Activated naive CD8-positive, alpha-beta T cell (primary cell): ENCODE measurements around the gene TMEM150B.

Experiments
- H3K27ac Mint-ChIP-seq: one replicate; pipeline ENCODE4 v1.8.0; 2021; ENCODE audit warnings: mixed read lengths
- H3K27me3 Mint-ChIP-seq: one replicate; pipeline ENCODE4 v1.8.0; 2021; ENCODE audit warnings: mixed read lengths
- H3K36me3 Mint-ChIP-seq: one replicate; pipeline ENCODE4 v1.8.0; 2021; ENCODE audit warnings: mixed read lengths
- H3K4me1 Mint-ChIP-seq: one replicate; pipeline ENCODE4 v1.8.0; 2021; ENCODE audit warnings: low read depth, mixed read lengths
- H3K4me3 Mint-ChIP-seq: one replicate; pipeline ENCODE4 v1.8.0; 2021; ENCODE audit warnings: mild to moderate bottlenecking, mixed read lengths
- H3K9me3 Mint-ChIP-seq: one replicate; pipeline ENCODE4 v1.8.0; 2021; ENCODE audit warnings: low read depth, mixed read lengths

Gene TMEM150B

GRCh38 chr19:55287361-55288079, 37.6 kb downstream of the TMEM150B start:
- H3K27ac Mint-ChIP-seq: no peak overlapping the region
- H3K27me3 Mint-ChIP-seq: no peaks in the 10 kb centered on the region
- no peaks in the 10 kb centered on the region for H3K36me3 Mint-ChIP-seq
- H3K9me3 Mint-ChIP-seq: no peaks in the 10 kb centered on the region
- H3K4me3 Mint-ChIP-seq: no peak overlapping the region
- H3K4me1 Mint-ChIP-seq: peaks cover 14% of the 10 kb centered on the region

- Mint-ChIP-seq H3K27ac (peak overlapping the region; percentile 34), H3K4me3 (peak overlapping the region; percentile 13), H3K36me3 (no peaks in the 10 kb centered on the region), H3K9me3 (no peaks in the 10 kb centered on the region), H3K4me1 (peaks cover 17% of the 10 kb centered on the region), H3K27me3 (no peaks in the 10 kb centered on the region)
Measured at GRCh38 chr19:55285229-55285890, 39.8 kb downstream of the TMEM150B start.

- H3K36me3 Mint-ChIP-seq: no peaks in the 10 kb centered on the region
- no peaks in the 10 kb centered on the region for H3K9me3 Mint-ChIP-seq
- H3K27me3 Mint-ChIP-seq: no peaks in the 10 kb centered on the region
- H3K27ac Mint-ChIP-seq: no peak overlapping the region
- H3K4me1 Mint-ChIP-seq: peaks cover 24% of the 10 kb centered on the region
- peak overlapping the region; percentile 13 for H3K4me3 Mint-ChIP-seq
Measured at GRCh38 chr19:55284405-55285058, 40.6 kb downstream of the TMEM150B start.

GRCh38 chr19:55283548-55284377, 41.4 kb downstream of the TMEM150B start, which contains the start of gene BRSK1:
Gene BRSK1, plus strand, starts transcription at chr19:55283997. Its CDS starts 446 bp downstream, at chr19:55284443.
- Mint-ChIP-seq H3K27me3 (no peaks in the 10 kb centered on the region), H3K4me1 (peaks cover 25% of the 10 kb centered on the region), H3K36me3 (no peaks in the 10 kb centered on the region), H3K27ac (no peak within 1 kb of the TSS), H3K4me3 (peak within 1 kb of the TSS; percentile 74), H3K9me3 (no peaks in the 10 kb centered on the region)

- Mint-ChIP-seq H3K4me1 (peaks cover 25% of the 10 kb centered on the region), H3K36me3 (no peaks in the 10 kb centered on the region), H3K4me3 (peak within 1 kb of the TSS; percentile 100), H3K27me3 (no peaks in the 10 kb centered on the region), H3K27ac (peak within 1 kb of the TSS; percentile 96), H3K9me3 (no peaks in the 10 kb centered on the region)
Measured at GRCh38 chr19:55279770-55280643, 45.1 kb downstream of the TMEM150B start, which contains the start of gene HSPBP1. Gene HSPBP1, minus strand, starts transcription at chr19:55280110. Its CDS starts 502 bp downstream, at chr19:55279608.

GRCh38 chr19:55279340-55279739, 45.8 kb downstream of the TMEM150B start:
- H3K27ac Mint-ChIP-seq: peak overlapping the region; percentile 96
- no peaks in the 10 kb centered on the region for H3K9me3 Mint-ChIP-seq
- H3K4me3 Mint-ChIP-seq: peak overlapping the region; percentile 100
- no peaks in the 10 kb centered on the region for H3K27me3 Mint-ChIP-seq
- peaks cover 25% of the 10 kb centered on the region for H3K4me1 Mint-ChIP-seq
- peaks cover 2% of the 10 kb centered on the region for H3K36me3 Mint-ChIP-seq

GRCh38 chr19:55278391-55279135, 46.6 kb downstream of the TMEM150B start:
- H3K4me1 Mint-ChIP-seq: peaks cover 24% of the 10 kb centered on the region
- H3K36me3 Mint-ChIP-seq: peaks cover 2% of the 10 kb centered on the region
- H3K27ac Mint-ChIP-seq: no peak overlapping the region
- H3K4me3 Mint-ChIP-seq: peak overlapping the region; percentile 100
- H3K9me3 Mint-ChIP-seq: no peaks in the 10 kb centered on the region
- no peaks in the 10 kb centered on the region for H3K27me3 Mint-ChIP-seq

- Mint-ChIP-seq H3K27me3 (no peaks in the 10 kb centered on the region), H3K4me1 (peaks cover 17% of the 10 kb centered on the region), H3K9me3 (no peaks in the 10 kb centered on the region), H3K27ac (no peak overlapping the region), H3K36me3 (peaks cover 2% of the 10 kb centered on the region), H3K4me3 (no peak overlapping the region)
Measured at GRCh38 chr19:55277494-55277893, 47.6 kb downstream of the TMEM150B start.

- Mint-ChIP-seq H3K4me1 (peaks cover 17% of the 10 kb centered on the region), H3K4me3 (no peak overlapping the region), H3K27ac (no peak overlapping the region), H3K9me3 (no peaks in the 10 kb centered on the region), H3K27me3 (no peaks in the 10 kb centered on the region), H3K36me3 (peaks cover 7% of the 10 kb centered on the region)
Measured at GRCh38 chr19:55276720-55277430, 48.3 kb downstream of the TMEM150B start.

GRCh38 chr19:55275851-55276719, 49.1 kb downstream of the TMEM150B start:
- no peaks in the 10 kb centered on the region for H3K9me3 Mint-ChIP-seq
- no peak overlapping the region for H3K4me3 Mint-ChIP-seq
- H3K36me3 Mint-ChIP-seq: peaks cover 9% of the 10 kb centered on the region
- peaks cover 14% of the 10 kb centered on the region for H3K4me1 Mint-ChIP-seq
- no peak overlapping the region for H3K27ac Mint-ChIP-seq
- no peaks in the 10 kb centered on the region for H3K27me3 Mint-ChIP-seq

GRCh38 chr19:55273978-55274707, 51.0 kb downstream of the TMEM150B start:
- H3K9me3 Mint-ChIP-seq: no peaks in the 10 kb centered on the region
- H3K36me3 Mint-ChIP-seq: peaks cover 12% of the 10 kb centered on the region
- H3K27me3 Mint-ChIP-seq: no peaks in the 10 kb centered on the region
- H3K4me3 Mint-ChIP-seq: no peak overlapping the region
- H3K27ac Mint-ChIP-seq: no peak overlapping the region
- H3K4me1 Mint-ChIP-seq: peaks cover 1% of the 10 kb centered on the region

GRCh38 chr19:55272142-55272541, 53.0 kb downstream of the TMEM150B start:
- Mint-ChIP-seq H3K27ac (no peak overlapping the region), H3K4me3 (no peak overlapping the region), H3K9me3 (no peaks in the 10 kb centered on the region), H3K36me3 (peaks cover 12% of the 10 kb centered on the region), H3K4me1 (no peaks in the 10 kb centered on the region), H3K27me3 (no peaks in the 10 kb centered on the region)
